Putamen (tissue), 1 donor: Measurements from ENCODE around the gene B4GAT1.
"Not testable (repeated sequence)": the region's sequence is repeated elsewhere in the genome, so short reads cannot be mapped to it uniquely, and the experiment has no call there.

Experiments used
- DNase-seq: peaks from one replicate; pipeline ENCODE4 v3.0.0-alpha.2; 2016; ENCODE audit warnings: low spot score

B4GAT1 gene

GRCh38 chr11:66322732-66323427 lies 24.5 kb downstream of the B4GAT1 start:
- no peak for DNase-seq

- DNase-seq: no peak
These were observed 25.8 kb downstream of the B4GAT1 start for GRCh38 chr11:66321606-66322005.

GRCh38 chr11:66320748-66321147 lies 26.7 kb downstream of the B4GAT1 start:
- not testable (repeated sequence) for DNase-seq

- DNase-seq: not testable (repeated sequence)
These were observed 27.1 kb downstream of the B4GAT1 start for GRCh38 chr11:66320289-66320688.

- DNase-seq: no peak
These were observed 28.8 kb downstream of the B4GAT1 start for GRCh38 chr11:66318600-66318970.

GRCh38 chr11:66317723-66318599 lies 29.5 kb downstream of the B4GAT1 start:
- DNase-seq: no peak

GRCh38 chr11:66317322-66317722 lies 30.1 kb downstream of the B4GAT1 start:
- no peak for DNase-seq

- DNase-seq: no peak
These were observed 30.6 kb downstream of the B4GAT1 start, which contains the start of gene CD248 for GRCh38 chr11:66316849-66317251. TSS of gene CD248 (minus strand) at chr11:66317044. CDS start at chr11:66317027, 17 bp downstream.

- no peak for DNase-seq
These were observed 31.3 kb downstream of the B4GAT1 start for GRCh38 chr11:66315921-66316811.

GRCh38 chr11:66315498-66315885 lies 31.9 kb downstream of the B4GAT1 start:
- DNase-seq: no peak

- DNase-seq: no peak
These were observed 32.6 kb downstream of the B4GAT1 start for GRCh38 chr11:66314561-66315497.

GRCh38 chr11:66314186-66314501 lies 33.3 kb downstream of the B4GAT1 start:
- DNase-seq: no peak

GRCh38 chr11:66313321-66314185 lies 33.9 kb downstream of the B4GAT1 start:
- no peak for DNase-seq

- DNase-seq: peak; percentile 91
These were observed 34.7 kb downstream of the B4GAT1 start for GRCh38 chr11:66312549-66313320.

GRCh38 chr11:66311965-66312548 lies 35.4 kb downstream of the B4GAT1 start:
- peak; percentile 81 for DNase-seq

GRCh38 chr11:66311470-66311964 lies 35.9 kb downstream of the B4GAT1 start:
- DNase-seq: no peak

- not testable (repeated sequence) for DNase-seq
These were observed 36.5 kb downstream of the B4GAT1 start for GRCh38 chr11:66310803-66311440.

- DNase-seq: no peak
These were observed 37.1 kb downstream of the B4GAT1 start for GRCh38 chr11:66310324-66310723.
